ENCODE data around the gene ZSCAN4. TPM values are rescaled to one million over a fixed set of nuclear protein-coding genes. Genes with fewer than 3 reads are reported as not detected.

ZSCAN4 gene
- total RNA-seq = not detected in 2 replicates

- H3K27ac Mint-ChIP-seq = no peak within 1 kb of the TSS
- no peaks in the 10 kb centered on the region for H3K36me3 Mint-ChIP-seq (ENCODE audit: low read depth)
- peaks cover 9% of the 10 kb centered on the region for H3K27me3 Mint-ChIP-seq (ENCODE audit: low read depth)
- DNase-seq (ENCODE audit: low spot score) = no peak
- peaks cover 16% of the 10 kb centered on the region for H3K9me3 Mint-ChIP-seq
- H3K4me3 Mint-ChIP-seq (ENCODE audit: low read depth) = no peak within 1 kb of the TSS
- no peaks in the 10 kb centered on the region for H3K4me1 Mint-ChIP-seq (ENCODE audit: low read depth)
- intact Hi-C loops (cut with micrococcal nuclease) = no loop called here
These were observed at the start of gene ZSCAN4 for GRCh38 chr19:57668635-57669034. ZSCAN4 (plus strand) TSS chr19:57668935; CDS start chr19:57676146, 7,211 bp downstream.

GRCh38 chr19:57620673-57621348 is 47.9 kb upstream of the ZSCAN4 start:
- Mint-ChIP-seq H3K4me1 (ENCODE audit: low read depth) (no peaks in the 10 kb centered on the region), H3K4me3 (ENCODE audit: low read depth) (no peak overlapping the region), H3K27me3 (ENCODE audit: low read depth) (no peaks in the 10 kb centered on the region), H3K9me3 (peaks cover 92% of the 10 kb centered on the region), H3K36me3 (ENCODE audit: low read depth) (peaks cover 91% of the 10 kb centered on the region), H3K27ac (no peak overlapping the region)
- intact Hi-C loops (cut with micrococcal nuclease) = no loop called here
- DNase-seq (ENCODE audit: low spot score) = no peak

GRCh38 chr19:57623091-57623490 is 45.6 kb upstream of the ZSCAN4 start:
- Mint-ChIP-seq H3K4me1 (ENCODE audit: low read depth) (no peaks in the 10 kb centered on the region), H3K9me3 (peaks cover 89% of the 10 kb centered on the region), H3K4me3 (ENCODE audit: low read depth) (no peak overlapping the region), H3K36me3 (ENCODE audit: low read depth) (peaks cover 68% of the 10 kb centered on the region), H3K27me3 (ENCODE audit: low read depth) (no peaks in the 10 kb centered on the region), H3K27ac (no peak overlapping the region)
- no peak for DNase-seq (ENCODE audit: low spot score)
- intact Hi-C loops (cut with micrococcal nuclease) = no loop called here

GRCh38 chr19:57632987-57633831 is 35.5 kb upstream of the ZSCAN4 start, which contains the start of gene ZNF211:
ZNF211 (plus strand) TSS chr19:57633168; CDS start chr19:57633347, 179 bp downstream.
- peaks cover 48% of the 10 kb centered on the region for H3K9me3 Mint-ChIP-seq
- peaks cover 16% of the 10 kb centered on the region for H3K4me1 Mint-ChIP-seq (ENCODE audit: low read depth)
- peak within 1 kb of the TSS; percentile 91 for H3K4me3 Mint-ChIP-seq (ENCODE audit: low read depth)
- intact Hi-C loops (cut with micrococcal nuclease) = loop anchor here (1.0 to 5.0 kb wide), 5 partner anchors 19 to 222 kb away; partner anchors contain the start of genes ZIK1, ZNF134, ZNF17 and ZNF530
- no peaks in the 10 kb centered on the region for H3K27me3 Mint-ChIP-seq (ENCODE audit: low read depth)
- peak within 1 kb of the TSS; percentile 65 for H3K27ac Mint-ChIP-seq
- peaks cover 47% of the 10 kb centered on the region for H3K36me3 Mint-ChIP-seq (ENCODE audit: low read depth)
- DNase-seq (ENCODE audit: low spot score) = peak; percentile 78

- DNase-seq (ENCODE audit: low spot score) = no peak
- intact Hi-C loops (cut with micrococcal nuclease) = loop anchor here (1.0 to 5.0 kb wide), 5 partner anchors 19 to 223 kb away; partner anchors contain the start of genes ZIK1, ZNF134, ZNF17 and ZNF530
- Mint-ChIP-seq H3K27ac (no peak overlapping the region), H3K27me3 (ENCODE audit: low read depth) (no peaks in the 10 kb centered on the region), H3K4me3 (ENCODE audit: low read depth) (peak overlapping the region; percentile 91), H3K4me1 (ENCODE audit: low read depth) (peaks cover 16% of the 10 kb centered on the region), H3K36me3 (ENCODE audit: low read depth) (peaks cover 53% of the 10 kb centered on the region), H3K9me3 (peaks cover 52% of the 10 kb centered on the region)
These were observed 35.0 kb upstream of the ZSCAN4 start for GRCh38 chr19:57633832-57634131.

GRCh38 chr19:57637379-57637778 is 31.4 kb upstream of the ZSCAN4 start:
- Mint-ChIP-seq H3K36me3 (ENCODE audit: low read depth) (peaks cover 88% of the 10 kb centered on the region), H3K4me1 (ENCODE audit: low read depth) (peaks cover 16% of the 10 kb centered on the region), H3K9me3 (peaks cover 77% of the 10 kb centered on the region), H3K27ac (no peak overlapping the region), H3K27me3 (ENCODE audit: low read depth) (no peaks in the 10 kb centered on the region), H3K4me3 (ENCODE audit: low read depth) (no peak overlapping the region)
- intact Hi-C loops (cut with micrococcal nuclease) = no loop called here
- no peak for DNase-seq (ENCODE audit: low spot score)

- Mint-ChIP-seq H3K4me3 (ENCODE audit: low read depth) (no peak overlapping the region), H3K27me3 (ENCODE audit: low read depth) (no peaks in the 10 kb centered on the region), H3K36me3 (ENCODE audit: low read depth) (peaks cover 71% of the 10 kb centered on the region), H3K4me1 (ENCODE audit: low read depth) (no peaks in the 10 kb centered on the region), H3K9me3 (peaks cover 85% of the 10 kb centered on the region), H3K27ac (no peak overlapping the region)
- no peak for DNase-seq (ENCODE audit: low spot score)
- intact Hi-C loops (cut with micrococcal nuclease) = no loop called here
These were observed 27.0 kb upstream of the ZSCAN4 start for GRCh38 chr19:57641715-57642234.

- Mint-ChIP-seq H3K27ac (no peak overlapping the region), H3K9me3 (peaks cover 85% of the 10 kb centered on the region), H3K4me3 (ENCODE audit: low read depth) (no peak overlapping the region), H3K36me3 (ENCODE audit: low read depth) (peaks cover 64% of the 10 kb centered on the region), H3K4me1 (ENCODE audit: low read depth) (no peaks in the 10 kb centered on the region), H3K27me3 (ENCODE audit: low read depth) (no peaks in the 10 kb centered on the region)
- DNase-seq (ENCODE audit: low spot score) = no peak
- intact Hi-C loops (cut with micrococcal nuclease) = no loop called here
These were observed 26.2 kb upstream of the ZSCAN4 start for GRCh38 chr19:57642396-57643046.

GRCh38 chr19:57643734-57644133 is 25.0 kb upstream of the ZSCAN4 start:
- no peak for DNase-seq (ENCODE audit: low spot score)
- peaks cover 52% of the 10 kb centered on the region for H3K36me3 Mint-ChIP-seq (ENCODE audit: low read depth)
- no peaks in the 10 kb centered on the region for H3K4me1 Mint-ChIP-seq (ENCODE audit: low read depth)
- intact Hi-C loops (cut with micrococcal nuclease) = no loop called here
- H3K27me3 Mint-ChIP-seq (ENCODE audit: low read depth) = no peaks in the 10 kb centered on the region
- no peak overlapping the region for H3K27ac Mint-ChIP-seq
- peaks cover 87% of the 10 kb centered on the region for H3K9me3 Mint-ChIP-seq
- H3K4me3 Mint-ChIP-seq (ENCODE audit: low read depth) = no peak overlapping the region

GRCh38 chr19:57648331-57649003 is 20.3 kb upstream of the ZSCAN4 start:
- no peak for DNase-seq (ENCODE audit: low spot score)
- Mint-ChIP-seq H3K36me3 (ENCODE audit: low read depth) (peaks cover 5% of the 10 kb centered on the region), H3K27ac (no peak overlapping the region), H3K4me1 (ENCODE audit: low read depth) (no peaks in the 10 kb centered on the region), H3K4me3 (ENCODE audit: low read depth) (no peak overlapping the region), H3K9me3 (peaks cover 68% of the 10 kb centered on the region), H3K27me3 (ENCODE audit: low read depth) (no peaks in the 10 kb centered on the region)
- intact Hi-C loops (cut with micrococcal nuclease) = no loop called here

- Mint-ChIP-seq H3K4me3 (ENCODE audit: low read depth) (no peak overlapping the region), H3K27ac (no peak overlapping the region), H3K27me3 (ENCODE audit: low read depth) (no peaks in the 10 kb centered on the region), H3K4me1 (ENCODE audit: low read depth) (no peaks in the 10 kb centered on the region), H3K9me3 (peaks cover 80% of the 10 kb centered on the region), H3K36me3 (ENCODE audit: low read depth) (peaks cover 4% of the 10 kb centered on the region)
- DNase-seq (ENCODE audit: low spot score) = no peak
- intact Hi-C loops (cut with micrococcal nuclease) = no loop called here
These were observed 17.1 kb upstream of the ZSCAN4 start for GRCh38 chr19:57651654-57651996.

GRCh38 chr19:57653689-57654088 is 15.0 kb upstream of the ZSCAN4 start:
- Mint-ChIP-seq H3K4me3 (ENCODE audit: low read depth) (no peak overlapping the region), H3K27ac (no peak overlapping the region), H3K36me3 (ENCODE audit: low read depth) (peaks cover 4% of the 10 kb centered on the region)

More at GRCh38 chr19:57653689-57654088, 15.0 kb upstream of the ZSCAN4 start:
- Mint-ChIP-seq H3K27me3 (ENCODE audit: low read depth) (no peaks in the 10 kb centered on the region), H3K9me3 (peaks cover 66% of the 10 kb centered on the region), H3K4me1 (ENCODE audit: low read depth) (no peaks in the 10 kb centered on the region)
- intact Hi-C loops (cut with micrococcal nuclease) = no loop called here
- no peak for DNase-seq (ENCODE audit: low spot score)

Data from activated T-helper 2 cell treated with anti-CD3 and anti-CD28 coated beads, Interferon-gamma antibody, Interleukin-2, Interleukin-4, amounts not matched to agents 10 μg/mL and 5 μg/mL and 100 μg/mL, durations not matched to agents 14 hours and 24 hours and 36 hours (primary cell).